HCT116 (cell line): ENCODE data around the gene GFOD1. TPM values are rescaled to one million over a fixed set of nuclear protein-coding genes. Genes with fewer than 3 reads are reported as not detected.

ENCODE experiments used
- ATAC-seq: fragments of 200-7000 bp; cut with Tn5 transposase; 2 replicates; pipeline ENCODE4 v1.9.1; 2020; ENCODE audit warnings: mild to moderate bottlenecking, moderate library complexity
- BruUV-seq: library from RNA; stranded (reverse); fragments of 400-500 nt; replicated peaks from 2 replicates; lab custom pipeline; 2021; lab: Mats Ljungman, UMichigan
- CTCF ChIA-PET: fragments of 300-600 bp; sonication (Branson Sonifier 250); formaldehyde crosslinking; loops from one replicate; lab custom pipeline; 2021; ENCODE audit warnings: antibody characterized with exemption; lab: Charles Lee
- POLR2A ChIA-PET: fragments of 300-600, 350-600 bp; sonication (Branson Sonifier 250); formaldehyde crosslinking; loops from one replicate; lab custom pipeline; 2021; ENCODE audit warnings: antibody characterized with exemption; lab: Charles Lee
- RAD21 ChIA-PET, 2 experiments: fragments of 300-600 bp; sonication (Branson Sonifier 250); formaldehyde crosslinking; loops; one replicate each; lab custom pipeline; 2023; ENCODE audit warnings: low total read pairs in 2 of 2; ENCODE audit not compliant: uncharacterized antibody in 2 of 2, unreplicated experiment in 2 of 2, low non-redundant PET in 1 of 2; lab: Charles Lee
- DNase-seq: peaks from one replicate; pipeline ENCODE4 v3.0.0-alpha.2; 2010; ENCODE audit warnings: low read depth, low spot score
- H2AFZ ChIP-seq: fragments of 200-600 bp; shearing (Covaris generic), sonication (generic); 2 replicates; pipeline ENCODE4 v1.6.1; 2017; ENCODE audit warnings: low read depth, mixed run types, mixed read lengths, antibody characterized with exemption, low read length; ENCODE audit not compliant: poor library complexity, severe bottlenecking
- H3K27ac ChIP-seq: 2 replicates; pipeline ENCODE4 v1.5.1; 2012; ENCODE audit warnings: low read depth, low read length
- H3K27me3 ChIP-seq: fragments of 200-600 bp; sonication (generic); 2 replicates; pipeline ENCODE4 v1.6.1; 2016; ENCODE audit warnings: mixed run types, low read length, mixed read lengths; ENCODE audit not compliant: insufficient read depth
- H3K36me3 ChIP-seq, 2 experiments: fragments of 200-500 bp in 1 of 2; fragments of 200-600 bp in 1 of 2; sonication (Bioruptor generic) in 1 of 2; sonication (generic) in 1 of 2; 2 replicates each; pipeline versions ENCODE4 v1.5.1 to v1.6.1; 2014 to 2016; ENCODE audit warnings: low read length in 2 of 2, inconsistent platforms in 1 of 2, mixed read lengths in 1 of 2, mixed run types in 1 of 2; ENCODE audit not compliant: insufficient read depth in 2 of 2, control insufficient read depth in 1 of 2
- H3K4me1 ChIP-seq, 2 experiments: fragments of 200-600 bp in 1 of 2; sonication (generic) in 1 of 2; 2 replicates each; pipeline versions ENCODE4 v1.5.1 to v1.6.1; 2012 to 2017; ENCODE audit warnings: low read length in 2 of 2, inconsistent platforms in 1 of 2, mild to moderate bottlenecking in 1 of 2, mixed read lengths in 1 of 2, mixed run types in 1 of 2, moderate library complexity in 1 of 2; ENCODE audit not compliant: insufficient read depth in 2 of 2, control insufficient read depth in 1 of 2
- H3K4me2 ChIP-seq: fragments of 200-600 bp; sonication (generic); 2 replicates; pipeline ENCODE4 v1.6.1; 2017; ENCODE audit warnings: mixed run types, low read length, mixed read lengths
- H3K4me3 ChIP-seq, 2 experiments: fragments of 200-600 bp in 1 of 2; sonication (generic) in 1 of 2; replicated peaks in 1 of 2; 2 replicates each; pipeline ENCODE4 v1.5.1; 2011 to 2016; ENCODE audit warnings: low read length in 2 of 2, control low read depth in 1 of 2, low read depth in 1 of 2, mild to moderate bottlenecking in 1 of 2, mixed read lengths in 1 of 2, mixed run types in 1 of 2
- H3K79me2 ChIP-seq: fragments of 200-600 bp; sonication (generic); 2 replicates; pipeline ENCODE4 v1.6.1; 2017; ENCODE audit warnings: mild to moderate bottlenecking, mixed run types, low read length, moderate library complexity, mixed read lengths; ENCODE audit not compliant: insufficient read depth
- H3K9ac ChIP-seq: fragments of 200-600 bp; sonication (generic); 2 replicates; pipeline ENCODE4 v1.6.1; 2016; ENCODE audit warnings: low read length, mixed read lengths
- H3K9me2 ChIP-seq: fragments of 200-600 bp; sonication (generic), shearing (Covaris generic); 2 replicates; pipeline ENCODE4 v1.6.1; 2017; ENCODE audit warnings: mixed run types, mild to moderate bottlenecking, moderate library complexity; ENCODE audit not compliant: insufficient read depth
- H3K9me3 ChIP-seq, 2 experiments: fragments of 200-500 bp in 1 of 2; fragments of 200-600 bp in 1 of 2; sonication (Bioruptor generic) in 1 of 2; sonication (generic) in 1 of 2; 2 replicates each; pipeline ENCODE4 v1.6.1; 2014 to 2017; ENCODE audit warnings: low read length in 2 of 2, mixed read lengths in 2 of 2, inconsistent platforms in 1 of 2, low read depth in 1 of 2, mild to moderate bottlenecking in 1 of 2, mixed run types in 1 of 2, moderate library complexity in 1 of 2; ENCODE audit not compliant: control insufficient read depth in 1 of 2, insufficient read depth in 1 of 2
- H4K20me1 ChIP-seq: fragments of 200-600 bp; sonication (generic), shearing (Covaris generic); 2 replicates; pipeline ENCODE4 v1.6.1; 2017; ENCODE audit warnings: mixed run types, mild to moderate bottlenecking, moderate library complexity; ENCODE audit not compliant: insufficient read depth
- CBX3 ChIP-seq: IDR thresholded peaks from 2 replicates; pipeline ENCODE4 v1.6.1; 2012; ENCODE audit warnings: low read depth
- EGR1 ChIP-seq: IDR thresholded peaks from 2 replicates; pipeline ENCODE4 v1.6.1; 2012; ENCODE audit warnings: low read depth
- ELF1 ChIP-seq: IDR thresholded peaks from 2 replicates; pipeline ENCODE4 v1.6.1; 2012; ENCODE audit warnings: low read depth, borderline replicate concordance
- FOSL1 ChIP-seq: IDR thresholded peaks from 2 replicates; pipeline ENCODE4 v1.6.1; 2012; ENCODE audit warnings: low read depth
- JUND ChIP-seq: IDR thresholded peaks from 2 replicates; pipeline ENCODE4 v1.6.1; 2012
- MAX ChIP-seq: IDR thresholded peaks from 2 replicates; pipeline ENCODE4 v1.6.1; 2012
- POLR2A ChIP-seq: IDR thresholded peaks from 2 replicates; pipeline ENCODE4 v1.7.0; 2011; ENCODE audit warnings: borderline replicate concordance; ENCODE audit not compliant: insufficient read depth, insufficient read length; ENCODE audit errors: extremely low read depth
- POLR2AphosphoS5 ChIP-seq: IDR thresholded peaks from 2 replicates; pipeline ENCODE4 v1.6.1; 2011; ENCODE audit warnings: mild to moderate bottlenecking, low read depth, low read length, moderate library complexity
- RAD21 ChIP-seq: IDR thresholded peaks from 2 replicates; pipeline ENCODE4 v1.6.1; 2012; ENCODE audit warnings: low read depth, mild to moderate bottlenecking
- SP1 ChIP-seq: IDR thresholded peaks from 2 replicates; pipeline ENCODE4 v1.6.1; 2012; ENCODE audit warnings: low read depth
- YY1 ChIP-seq: IDR thresholded peaks from 2 replicates; pipeline ENCODE4 v1.6.1; 2011; ENCODE audit warnings: low read length, low read depth, moderate library complexity, mild to moderate bottlenecking; ENCODE audit not compliant: insufficient replicate concordance; ENCODE audit errors: extremely low read depth
- ZBTB33 ChIP-seq: IDR thresholded peaks from 2 replicates; pipeline ENCODE4 v1.6.1; 2011; ENCODE audit warnings: mild to moderate bottlenecking, low read length, moderate library complexity; ENCODE audit not compliant: insufficient replicate concordance; ENCODE audit errors: extremely low read depth
- ZFX ChIP-seq: fragments of 450-650 bp; IDR thresholded peaks from 2 replicates; pipeline ENCODE4 v1.6.1; 2017
- intact Hi-C: fragments of 100-400 bp; cut with micrococcal nuclease; formaldehyde crosslinking; loops from 2 replicates; pipeline ENCODE4 v1.10.0; 2022
- total RNA-seq: library from RNA; stranded (reverse); gene quantifications from one replicate; pipeline ENCODE4 v1.2.1, GENCODE V29; 2021; ENCODE audit not compliant: unreplicated experiment

The GFOD1 gene
- total RNA-seq, 1 experiment from 2014 or later = 3.8 TPM

DNA sequence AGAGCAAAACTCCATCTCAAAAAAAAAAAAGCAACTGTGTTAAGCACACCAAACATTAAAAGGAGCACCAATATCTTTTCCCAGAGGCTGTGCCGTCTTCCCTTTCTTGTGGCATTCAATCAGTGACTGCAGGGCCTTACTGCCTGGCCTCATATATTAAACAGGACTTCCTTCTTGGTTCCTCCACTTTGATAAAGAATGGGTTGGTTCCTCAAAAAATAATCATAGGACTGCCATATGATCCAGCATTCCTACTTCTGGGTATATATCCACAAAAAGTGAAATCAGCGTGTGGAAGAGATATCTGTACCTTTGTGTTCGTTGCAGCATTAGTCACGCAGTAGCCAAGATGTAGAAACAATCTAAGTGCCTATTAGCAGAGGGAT is 40.3 kb upstream of the GFOD1 start:
- Histone ChIP-seq H3K4me1 (peaks cover 4 to 10% of the 10 kb centered on the region in 2 experiments; a peak in 2 of 4 replicates), H3K9ac (no peak overlapping the region), H4K20me1 (no peaks in the 10 kb centered on the region), H3K9me3 (no peaks in the 10 kb centered on the region), H3K27me3 (no peaks in the 10 kb centered on the region), H3K4me2 (peak overlapping the region; percentile 33; the same call in 1 of the 2 replicates), H3K27ac (no peak overlapping the region), H3K9me2 (no peaks in the 10 kb centered on the region), H3K36me3 (no peaks in the 10 kb centered on the region), H2AFZ (no peak overlapping the region), H3K79me2 (no peaks in the 10 kb centered on the region), H3K4me3 (no peak overlapping the region)
- no TSS peak for BruUV-seq
- DNase-seq (no peak), ATAC-seq (no peak)
- ChIA-PET RAD21 (no interaction called here), POLR2A (no interaction called here), CTCF (no interaction called here)
- intact Hi-C loops = no loop called here
- TF ChIP-seq POLR2A (no peak), MAX (no peak), JUND (no peak), POLR2AphosphoS5 (no peak), ZBTB33 (no peak), EGR1 (no peak), YY1 (no peak), FOSL1 (no peak), RAD21 (no peak), CBX3 (no peak), ELF1 (no peak), SP1 (no peak), ZFX (no peak)
